Stomach (tissue), 4 donors: ENCODE data around the gene VEPH1.

Experiments
- EP300 ChIP-seq: sonication (generic); formaldehyde crosslinking; IDR thresholded peaks from one replicate; pipeline ENCODE4 v1.6.1; 2017; ENCODE audit warnings: antibody characterized with exemption
- POLR2A ChIP-seq, 4 donors: fragments of 450-650 bp; IDR thresholded peaks; one replicate each; pipeline ENCODE4 v1.6.1; 2016; ENCODE audit warnings: antibody characterized with exemption in 4 of 4, control low read depth in 2 of 4, mild to moderate bottlenecking in 1 of 4, moderate library complexity in 1 of 4
- TF ChIP-seq, protein P1 (sequence below), 7 experiments: fragments of 450-650 bp in 4 of 7; fragments of 200-600 bp in 3 of 7; sonication (generic) in 3 of 7; IDR thresholded peaks; one replicate each; pipeline ENCODE4 v1.5.1; 2016 to 2019; ENCODE audit warnings: antibody characterized with exemption in 7 of 7, control low read depth in 2 of 7, mild to moderate bottlenecking in 1 of 7

DNA sequence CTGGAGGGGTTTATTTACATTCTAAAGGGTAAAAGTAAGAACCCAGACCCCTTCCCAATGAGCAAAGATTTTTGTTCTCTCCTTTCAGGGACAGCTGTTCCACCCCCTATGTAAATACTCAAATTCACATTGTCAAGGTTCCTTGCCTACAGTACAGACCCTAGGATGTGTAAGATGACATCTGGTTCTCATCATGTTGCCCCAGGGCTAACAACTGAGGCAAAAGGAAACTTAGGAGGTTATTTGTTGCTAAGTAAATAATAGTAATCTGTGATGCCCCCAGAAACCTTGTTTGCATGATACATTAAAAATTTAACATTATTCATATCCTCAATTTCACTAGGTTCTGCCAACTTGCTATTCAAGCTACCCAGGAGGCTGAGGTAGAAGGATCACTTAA is 208.3 kb downstream of the VEPH1 start:
- TF ChIP-seq, protein P1, sequence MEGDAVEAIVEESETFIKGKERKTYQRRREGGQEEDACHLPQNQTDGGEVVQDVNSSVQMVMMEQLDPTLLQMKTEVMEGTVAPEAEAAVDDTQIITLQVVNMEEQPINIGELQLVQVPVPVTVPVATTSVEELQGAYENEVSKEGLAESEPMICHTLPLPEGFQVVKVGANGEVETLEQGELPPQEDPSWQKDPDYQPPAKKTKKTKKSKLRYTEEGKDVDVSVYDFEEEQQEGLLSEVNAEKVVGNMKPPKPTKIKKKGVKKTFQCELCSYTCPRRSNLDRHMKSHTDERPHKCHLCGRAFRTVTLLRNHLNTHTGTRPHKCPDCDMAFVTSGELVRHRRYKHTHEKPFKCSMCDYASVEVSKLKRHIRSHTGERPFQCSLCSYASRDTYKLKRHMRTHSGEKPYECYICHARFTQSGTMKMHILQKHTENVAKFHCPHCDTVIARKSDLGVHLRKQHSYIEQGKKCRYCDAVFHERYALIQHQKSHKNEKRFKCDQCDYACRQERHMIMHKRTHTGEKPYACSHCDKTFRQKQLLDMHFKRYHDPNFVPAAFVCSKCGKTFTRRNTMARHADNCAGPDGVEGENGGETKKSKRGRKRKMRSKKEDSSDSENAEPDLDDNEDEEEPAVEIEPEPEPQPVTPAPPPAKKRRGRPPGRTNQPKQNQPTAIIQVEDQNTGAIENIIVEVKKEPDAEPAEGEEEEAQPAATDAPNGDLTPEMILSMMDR (IDR thresholded peaks at IDR 0.05): no peak
- TF ChIP-seq EP300 (no peak), POLR2A (IDR thresholded peaks at IDR 0.05) (no peak)
